Measurements from ENCODE around the gene TMEM158.

TMEM158 gene

DNA sequence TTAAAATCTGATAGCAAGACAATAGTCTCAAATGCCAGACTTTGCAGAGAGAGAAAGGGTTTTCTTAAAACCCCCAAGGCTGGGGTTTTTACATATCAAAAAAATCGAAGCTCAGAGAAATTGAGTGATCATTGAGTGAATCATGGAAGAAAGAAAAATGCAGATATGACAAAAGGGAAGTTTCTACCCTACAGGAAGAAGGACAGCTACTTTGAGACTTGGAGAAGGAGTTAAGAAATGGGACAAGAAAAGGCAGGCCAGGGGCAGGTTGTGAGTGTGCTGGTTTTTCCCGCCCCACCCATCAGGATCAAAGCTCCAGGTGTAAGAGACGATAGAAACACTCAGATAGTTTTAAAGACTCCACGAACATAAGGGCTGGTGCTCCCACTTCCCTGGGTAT, 18.6 kb downstream of the TMEM158 start:
- no peak overlapping the region for H2AFZ ChIP-seq (ENCODE audit: low read depth, low read length)
- H3K36me3 ChIP-seq (ENCODE audit: insufficient read depth, low read length) = no peaks in the 10 kb centered on the region
- H3K9me3 ChIP-seq (ENCODE audit: low read length) = no peaks in the 10 kb centered on the region
- H3K4me3 ChIP-seq (ENCODE audit: low read length) = no peak overlapping the region
- no peaks in the 10 kb centered on the region for H3K27me3 ChIP-seq (ENCODE audit: insufficient read depth, low read length)
- no peaks in the 10 kb centered on the region for H3K4me1 ChIP-seq (ENCODE audit: insufficient read depth, low read length)

DNA sequence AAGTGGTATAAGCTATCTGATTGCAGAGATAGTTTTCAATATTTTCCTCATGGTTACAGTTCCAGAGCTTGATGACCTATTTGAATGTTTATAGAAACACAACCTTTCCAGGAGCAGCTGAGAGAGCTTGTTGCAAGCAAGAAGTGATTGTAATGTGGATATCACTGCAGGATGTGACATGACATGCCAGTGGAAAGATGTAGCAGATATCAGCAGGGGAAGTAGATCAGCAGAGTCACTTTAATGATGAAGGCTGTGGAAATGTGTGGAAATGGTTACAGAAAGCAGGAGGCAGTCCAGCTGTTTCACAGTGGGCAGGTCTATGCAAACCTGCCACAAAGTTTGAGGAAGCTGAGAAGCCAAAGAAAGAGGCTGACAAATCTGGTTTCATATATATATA, 21.0 kb downstream of the TMEM158 start:
- Histone ChIP-seq H3K4me1 (ENCODE audit: insufficient read depth, low read length) (no peaks in the 10 kb centered on the region), H3K4me3 (ENCODE audit: low read length) (no peak overlapping the region), H3K36me3 (ENCODE audit: insufficient read depth, low read length) (no peaks in the 10 kb centered on the region), H3K27me3 (ENCODE audit: insufficient read depth, low read length) (no peaks in the 10 kb centered on the region), H2AFZ (ENCODE audit: low read depth, low read length) (no peak overlapping the region), H3K9me3 (ENCODE audit: low read length) (peaks cover 2% of the 10 kb centered on the region)

DNA sequence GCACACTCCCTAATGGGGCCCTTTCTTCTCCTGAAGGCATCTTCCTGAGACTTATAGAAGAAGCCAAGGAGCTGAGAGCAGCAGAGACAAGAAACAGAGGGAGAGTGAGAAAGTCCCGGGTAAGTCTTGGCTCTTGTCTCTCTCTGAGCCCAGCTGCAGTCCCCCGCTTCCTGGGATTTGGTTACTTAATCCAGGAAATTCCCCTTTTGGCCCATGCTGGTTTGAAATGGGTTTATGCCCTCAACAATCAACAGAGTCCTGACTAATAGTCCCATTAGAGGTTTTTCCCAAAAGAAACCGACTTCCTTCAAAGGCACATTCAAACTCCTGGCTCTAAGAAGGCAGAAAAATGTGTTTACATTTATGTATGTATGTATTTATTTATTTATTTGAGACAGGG, 22.0 kb downstream of the TMEM158 start:
- Histone ChIP-seq H3K27me3 (ENCODE audit: insufficient read depth, low read length) (no peaks in the 10 kb centered on the region), H3K4me1 (ENCODE audit: insufficient read depth, low read length) (peaks cover 3% of the 10 kb centered on the region), H3K4me3 (ENCODE audit: low read length) (no peak overlapping the region), H2AFZ (ENCODE audit: low read depth, low read length) (no peak overlapping the region), H3K36me3 (ENCODE audit: insufficient read depth, low read length) (no peaks in the 10 kb centered on the region), H3K9me3 (ENCODE audit: low read length) (peaks cover 2% of the 10 kb centered on the region)

DNA sequence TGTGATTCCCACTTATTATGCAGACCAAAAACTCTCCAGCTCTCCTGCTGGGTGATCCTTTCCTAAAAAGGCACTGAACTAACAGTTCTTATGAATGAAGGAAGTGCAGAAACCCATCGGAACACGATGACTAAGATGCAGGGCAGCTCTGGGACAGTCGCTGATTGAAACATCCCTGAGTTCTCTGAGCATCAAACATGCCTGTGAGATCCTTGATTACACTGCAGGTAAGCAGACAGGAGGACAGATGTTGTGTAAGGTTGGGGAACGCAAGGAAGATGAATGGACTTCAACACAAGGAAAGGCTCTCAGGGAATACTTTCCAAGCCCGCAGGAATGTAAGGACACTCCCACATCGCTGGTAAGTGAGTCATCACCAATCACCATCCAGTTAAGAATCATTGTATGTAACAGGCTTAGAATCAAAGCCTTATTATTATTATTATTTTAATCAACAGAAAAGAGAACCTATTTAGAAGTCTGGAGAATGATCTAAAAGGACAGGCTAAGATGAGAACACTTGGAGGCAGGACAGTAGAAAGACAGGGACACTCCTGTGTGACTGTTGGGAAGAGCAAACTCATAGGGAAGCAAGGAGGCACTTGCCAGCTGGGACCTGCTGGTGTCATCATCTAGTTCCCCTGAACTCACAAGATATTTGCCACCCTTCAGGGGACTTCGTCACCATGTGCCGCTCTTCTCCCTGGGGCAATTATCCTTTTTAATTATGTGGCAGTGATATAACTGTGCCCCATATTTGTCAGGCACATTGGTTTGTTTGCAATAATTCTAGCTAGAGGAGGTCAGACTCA, 26.0 kb downstream of the TMEM158 start:
- Histone ChIP-seq H3K9me3 (ENCODE audit: low read length) (peaks cover 2% of the 10 kb centered on the region), H3K4me3 (ENCODE audit: low read length) (no peak overlapping the region), H3K36me3 (ENCODE audit: insufficient read depth, low read length) (no peaks in the 10 kb centered on the region), H2AFZ (ENCODE audit: low read depth, low read length) (no peak overlapping the region), H3K4me1 (ENCODE audit: insufficient read depth, low read length) (peaks cover 3% of the 10 kb centered on the region), H3K27me3 (ENCODE audit: insufficient read depth, low read length) (no peaks in the 10 kb centered on the region)

DNA sequence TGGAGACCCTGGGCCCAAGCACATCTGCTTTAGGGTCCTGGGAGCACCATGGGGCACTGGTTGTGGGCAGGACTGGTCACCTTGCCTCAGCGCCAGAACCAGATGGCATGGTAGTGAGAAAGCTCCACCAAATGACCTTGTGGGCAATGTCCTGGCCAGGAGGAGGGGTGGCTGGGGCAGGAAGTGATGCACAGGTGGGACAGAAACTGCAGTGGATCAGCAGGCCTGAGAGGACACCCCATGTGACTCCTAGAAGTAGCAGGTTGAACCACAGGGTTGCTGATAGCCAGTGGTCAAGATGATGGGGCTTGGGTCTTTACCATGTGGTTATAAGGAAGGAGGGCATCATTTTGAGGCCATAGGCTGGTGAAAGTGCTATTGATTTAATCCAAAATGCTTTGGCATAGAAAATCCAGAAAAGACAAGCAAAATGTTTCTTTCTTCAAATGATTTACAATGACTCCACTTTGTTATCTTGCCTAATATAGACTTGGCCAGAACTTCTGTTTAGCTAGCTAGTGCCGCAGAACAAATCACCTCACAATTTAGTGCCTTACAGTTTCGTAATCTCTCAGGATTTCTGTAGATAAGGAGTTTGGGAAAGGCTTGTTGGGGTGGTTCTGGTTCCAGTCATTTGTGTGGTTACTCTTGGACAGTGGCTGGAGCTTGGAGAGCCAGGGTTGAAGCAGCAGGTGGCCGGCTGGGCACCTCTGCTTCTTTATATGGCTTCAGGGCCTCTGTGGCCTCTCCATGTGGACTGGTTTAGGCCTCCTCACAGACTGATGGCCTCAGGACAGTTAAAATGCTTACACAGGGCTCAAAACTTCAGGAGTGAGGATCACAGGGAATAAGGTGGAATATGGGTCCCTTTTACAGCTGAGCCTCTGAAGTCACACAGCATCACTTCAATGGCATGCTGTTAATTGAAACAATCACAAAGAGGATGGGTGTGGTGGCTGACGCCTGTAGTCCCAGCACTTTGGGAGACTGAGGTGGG, 27.5 kb downstream of the TMEM158 start:
- H3K4me1 ChIP-seq (ENCODE audit: insufficient read depth, low read length) = peaks cover 3% of the 10 kb centered on the region
- H3K36me3 ChIP-seq (ENCODE audit: insufficient read depth, low read length) = no peaks in the 10 kb centered on the region
- H2AFZ ChIP-seq (ENCODE audit: low read depth, low read length) = no peak overlapping the region
- H3K27me3 ChIP-seq (ENCODE audit: insufficient read depth, low read length) = no peaks in the 10 kb centered on the region
- no peak overlapping the region for H3K4me3 ChIP-seq (ENCODE audit: low read length)
- H3K9me3 ChIP-seq (ENCODE audit: low read length) = peaks cover 2% of the 10 kb centered on the region

DNA sequence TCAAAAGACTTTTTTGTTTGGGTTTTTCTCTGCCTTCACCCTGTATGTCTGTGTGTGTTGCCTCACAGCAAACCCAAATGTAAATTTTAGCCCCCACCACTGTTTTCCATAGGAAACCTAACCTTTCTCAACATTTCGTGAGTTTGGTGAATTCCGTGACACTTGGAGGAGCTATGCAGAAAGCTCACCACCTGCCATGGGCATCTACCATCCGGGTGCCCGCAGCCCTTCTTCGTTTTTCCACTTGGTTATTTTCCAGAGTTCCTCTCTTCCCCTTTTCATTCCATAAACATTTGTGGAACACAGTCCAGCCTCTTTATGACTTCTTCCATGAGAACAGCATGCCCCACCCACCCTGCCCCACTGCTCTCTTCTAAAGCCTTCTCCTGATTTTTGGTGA, 31.3 kb downstream of the TMEM158 start:
- H3K4me1 ChIP-seq (ENCODE audit: insufficient read depth, low read length) = peaks cover 2% of the 10 kb centered on the region
- H2AFZ ChIP-seq (ENCODE audit: low read depth, low read length) = no peak overlapping the region
- no peaks in the 10 kb centered on the region for H3K27me3 ChIP-seq (ENCODE audit: insufficient read depth, low read length)
- H3K9me3 ChIP-seq (ENCODE audit: low read length) = no peaks in the 10 kb centered on the region
- no peak overlapping the region for H3K4me3 ChIP-seq (ENCODE audit: low read length)
- no peaks in the 10 kb centered on the region for H3K36me3 ChIP-seq (ENCODE audit: insufficient read depth, low read length)

DNA sequence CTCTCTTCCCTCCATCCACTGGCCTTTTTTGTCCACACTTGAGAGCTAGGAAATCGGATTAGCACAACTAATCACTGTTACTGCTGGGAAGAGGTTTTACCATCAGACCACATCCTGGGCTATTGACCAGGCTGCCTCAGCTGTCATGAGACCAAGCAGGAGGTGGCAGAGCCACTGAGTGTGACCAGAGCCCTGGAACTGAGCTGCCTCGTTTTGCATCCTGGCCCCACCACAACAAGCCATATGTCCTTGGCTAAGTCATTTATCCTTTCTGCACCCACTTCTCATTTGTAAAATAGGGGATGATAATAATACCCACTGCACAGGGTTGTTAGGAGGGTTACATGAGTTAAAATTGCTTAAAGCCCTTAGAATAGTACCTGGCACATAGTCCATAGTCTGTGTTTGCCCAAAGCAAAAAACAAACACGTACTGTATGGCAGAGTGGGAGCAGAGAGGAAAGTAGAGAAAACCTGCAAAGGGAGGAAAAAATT, 34.1 kb downstream of the TMEM158 start:
- Histone ChIP-seq H2AFZ (ENCODE audit: low read depth, low read length) (no peak overlapping the region), H3K9me3 (ENCODE audit: low read length) (no peaks in the 10 kb centered on the region), H3K4me3 (ENCODE audit: low read length) (no peak overlapping the region), H3K4me1 (ENCODE audit: insufficient read depth, low read length) (no peaks in the 10 kb centered on the region), H3K27me3 (ENCODE audit: insufficient read depth, low read length) (no peaks in the 10 kb centered on the region), H3K36me3 (ENCODE audit: insufficient read depth, low read length) (no peaks in the 10 kb centered on the region)

DNA sequence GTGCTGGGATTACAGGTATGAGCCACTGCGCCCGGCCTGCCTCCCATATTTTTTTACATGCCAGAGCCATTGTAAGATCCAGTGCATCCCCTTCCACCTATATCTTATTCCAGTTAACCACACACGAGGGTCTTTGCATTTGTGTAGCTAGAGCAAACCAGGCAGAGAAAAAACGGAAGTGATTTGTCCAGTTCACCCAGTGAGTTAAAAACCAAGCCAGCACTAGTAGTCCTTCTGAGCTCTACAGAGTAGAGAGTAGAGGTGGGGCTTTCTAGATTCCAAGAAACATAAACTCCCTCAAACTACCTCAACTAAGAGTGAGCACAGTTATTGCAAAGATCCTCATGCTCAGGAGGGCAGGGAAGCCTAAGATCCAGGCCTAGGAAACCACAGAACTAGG, 34.7 kb downstream of the TMEM158 start:
- Histone ChIP-seq H3K4me1 (ENCODE audit: insufficient read depth, low read length) (no peaks in the 10 kb centered on the region), H3K4me3 (ENCODE audit: low read length) (no peak overlapping the region), H3K36me3 (ENCODE audit: insufficient read depth, low read length) (no peaks in the 10 kb centered on the region), H3K27me3 (ENCODE audit: insufficient read depth, low read length) (no peaks in the 10 kb centered on the region), H2AFZ (ENCODE audit: low read depth, low read length) (no peak overlapping the region), H3K9me3 (ENCODE audit: low read length) (no peaks in the 10 kb centered on the region)

DNA sequence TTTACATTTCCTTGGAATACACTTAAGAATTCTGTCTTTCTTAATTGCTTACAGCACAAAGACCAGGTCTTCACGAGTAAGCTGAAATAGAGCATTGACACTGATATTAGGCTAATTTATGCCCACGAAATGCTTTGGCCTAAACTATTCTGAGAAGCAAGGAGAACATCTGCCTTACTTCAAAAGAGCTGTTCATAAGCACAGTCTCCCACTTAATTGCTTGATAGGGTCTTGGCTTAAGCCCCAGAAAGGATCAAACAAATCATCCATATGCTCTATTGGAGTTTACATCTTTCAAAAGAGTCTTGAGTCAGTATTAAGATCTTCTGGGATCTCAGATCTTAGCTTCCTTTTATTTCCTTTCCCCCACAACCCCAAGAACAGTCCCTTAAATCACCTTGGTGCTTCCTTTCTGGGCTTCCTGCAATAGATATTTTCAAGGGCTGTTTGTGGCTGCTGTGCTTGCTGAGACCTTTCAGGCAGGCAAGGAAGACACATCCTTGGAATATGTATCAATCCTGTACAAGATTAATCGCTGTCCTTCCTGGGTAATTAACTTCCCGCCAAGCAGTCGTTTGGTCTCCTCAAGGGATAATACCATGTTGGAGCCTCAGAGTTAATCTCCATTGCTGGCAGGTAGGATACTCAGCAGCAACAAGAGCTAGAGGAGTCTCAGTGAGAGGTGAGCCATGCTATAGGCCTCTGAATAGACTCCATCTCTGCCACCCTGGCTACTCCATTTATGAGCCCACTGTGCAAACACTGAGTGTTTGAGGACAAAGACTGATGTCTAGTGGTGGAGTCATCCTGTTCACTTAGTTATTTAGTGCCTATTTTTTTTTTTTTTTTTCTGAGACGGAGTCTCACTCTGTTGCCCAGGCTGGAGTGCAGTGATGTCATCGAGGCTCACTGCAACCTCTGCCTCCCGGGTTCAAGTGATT, 37.1 kb downstream of the TMEM158 start:
- Histone ChIP-seq H3K27me3 (ENCODE audit: insufficient read depth, low read length) (no peaks in the 10 kb centered on the region), H3K4me1 (ENCODE audit: insufficient read depth, low read length) (no peaks in the 10 kb centered on the region)

DNA sequence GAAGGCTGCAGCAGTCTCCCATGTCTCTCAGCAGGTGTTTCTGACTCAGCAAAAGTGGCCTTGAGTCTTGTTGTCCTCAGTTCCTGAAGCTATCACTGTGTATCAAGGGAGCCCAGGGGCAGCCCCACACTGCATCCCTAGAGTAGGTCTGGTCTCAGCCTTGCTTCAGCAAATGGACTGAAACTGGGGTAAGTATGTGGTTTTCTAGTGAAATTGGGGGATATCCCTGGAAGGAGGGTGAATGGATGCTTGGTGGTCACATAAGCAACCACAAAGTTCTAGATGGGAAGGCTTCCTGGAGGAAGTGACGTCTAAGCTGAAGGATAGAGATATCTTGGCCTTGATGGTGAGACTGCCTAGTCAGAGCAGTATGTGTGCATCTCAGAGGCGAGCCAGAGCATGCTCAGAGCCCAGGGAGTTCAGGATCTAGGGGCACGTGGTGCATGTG, 38.4 kb downstream of the TMEM158 start:
- H3K36me3 ChIP-seq (ENCODE audit: insufficient read depth, low read length) = no peaks in the 10 kb centered on the region

More for the DNA sequence above, 37.1 kb downstream of the TMEM158 start:
- Histone ChIP-seq H2AFZ (ENCODE audit: low read depth, low read length) (no peak overlapping the region), H3K36me3 (ENCODE audit: insufficient read depth, low read length) (no peaks in the 10 kb centered on the region), H3K9me3 (ENCODE audit: low read length) (no peaks in the 10 kb centered on the region), H3K4me3 (ENCODE audit: low read length) (no peak overlapping the region)

DNA sequence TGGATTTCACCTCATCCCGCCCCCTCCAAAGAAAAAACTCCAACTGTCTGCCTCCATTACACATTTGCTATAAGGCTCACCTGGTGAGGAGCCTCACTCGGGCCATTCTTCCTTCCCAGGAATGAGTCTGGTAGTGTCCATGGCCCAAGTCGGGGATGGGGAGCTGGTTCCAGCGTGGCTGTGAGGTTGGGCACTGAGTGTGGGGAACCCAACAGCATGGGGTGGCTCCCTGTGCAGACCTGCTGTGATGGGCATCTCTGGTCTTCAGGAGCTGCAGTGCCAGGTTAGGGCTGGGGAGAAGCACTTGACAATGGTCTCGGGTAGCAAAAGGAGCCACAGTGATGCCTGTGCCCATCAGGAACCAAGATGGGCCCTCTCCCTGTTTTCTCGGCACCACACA, 39.2 kb downstream of the TMEM158 start:
- Histone ChIP-seq H3K4me3 (ENCODE audit: low read length) (no peak overlapping the region), H3K36me3 (ENCODE audit: insufficient read depth, low read length) (no peaks in the 10 kb centered on the region)

More for the DNA sequence above, 38.4 kb downstream of the TMEM158 start:
- no peaks in the 10 kb centered on the region for H3K9me3 ChIP-seq (ENCODE audit: low read length)
- no peaks in the 10 kb centered on the region for H3K27me3 ChIP-seq (ENCODE audit: insufficient read depth, low read length)
- no peak overlapping the region for H3K4me3 ChIP-seq (ENCODE audit: low read length)
- H3K4me1 ChIP-seq (ENCODE audit: insufficient read depth, low read length) = peaks cover 10% of the 10 kb centered on the region
- H2AFZ ChIP-seq (ENCODE audit: low read depth, low read length) = no peak overlapping the region

DNA sequence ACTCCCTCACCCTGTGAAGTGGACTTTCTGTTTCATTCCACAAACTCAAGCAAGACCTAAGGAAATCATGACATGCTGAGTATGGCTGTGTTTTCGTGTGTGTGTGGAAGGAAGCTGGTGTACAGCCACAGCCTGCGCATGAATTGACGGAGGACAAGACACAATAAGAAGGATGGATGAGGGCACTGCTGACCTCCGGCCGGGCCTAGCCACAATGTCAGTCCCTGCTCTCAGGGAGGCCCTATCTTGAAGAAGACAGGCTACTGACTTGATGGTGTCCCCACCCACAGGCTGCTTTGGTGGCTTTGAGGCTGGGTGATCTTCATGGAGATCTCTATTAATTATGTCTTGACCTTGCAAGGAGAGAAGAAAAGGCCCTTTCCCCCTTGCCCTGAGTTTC, 40.6 kb downstream of the TMEM158 start:
- H2AFZ ChIP-seq (ENCODE audit: low read depth, low read length) = no peak overlapping the region

More for the DNA sequence above, 39.2 kb downstream of the TMEM158 start:
- no peak overlapping the region for H2AFZ ChIP-seq (ENCODE audit: low read depth, low read length)
- peaks cover 10% of the 10 kb centered on the region for H3K4me1 ChIP-seq (ENCODE audit: insufficient read depth, low read length)
- H3K27me3 ChIP-seq (ENCODE audit: insufficient read depth, low read length) = no peaks in the 10 kb centered on the region
- no peaks in the 10 kb centered on the region for H3K9me3 ChIP-seq (ENCODE audit: low read length)

More for the DNA sequence above, 40.6 kb downstream of the TMEM158 start:
- H3K36me3 ChIP-seq (ENCODE audit: insufficient read depth, low read length) = no peaks in the 10 kb centered on the region
- H3K9me3 ChIP-seq (ENCODE audit: low read length) = no peaks in the 10 kb centered on the region
- H3K4me3 ChIP-seq (ENCODE audit: low read length) = no peak overlapping the region
- H3K27me3 ChIP-seq (ENCODE audit: insufficient read depth, low read length) = no peaks in the 10 kb centered on the region
- H3K4me1 ChIP-seq (ENCODE audit: insufficient read depth, low read length) = peaks cover 10% of the 10 kb centered on the region
